K562 (cell line): ENCODE results near the gene FOXN3. TPM values are rescaled to one million over a fixed set of nuclear protein-coding genes. Genes with fewer than 3 reads are reported as not detected.

Experiments
- CAMTA2 ChIP-seq: fragments of 250-450 bp; sonication (Bioruptor Pico); conservative IDR thresholded peaks from 2 replicates; pipeline ENCODE4 v1.5.1; 2022
- ELF4 ChIP-seq: fragments of 450-650 bp; formaldehyde crosslinking; IDR thresholded peaks from 2 replicates; pipeline ENCODE4 v1.4.0; 2022; ENCODE audit warnings: missing genetic modification characterization
- KLF1 ChIP-seq: fragments of 450-650 bp; IDR thresholded peaks from 2 replicates; pipeline ENCODE4 v1.6.1; 2016; ENCODE audit warnings: missing genetic modification characterization, missing compliant biosample characterization
- MAFF ChIP-seq: IDR thresholded peaks from 2 replicates; pipeline ENCODE4 v1.6.1; 2012; ENCODE audit warnings: low read length, improper control_type of control experiment
- MLLT1 ChIP-seq, 2 experiments: fragments of 450-650 bp; IDR thresholded peaks; 2 replicates each; pipeline ENCODE4 v1.6.1; 2016
- ZFP1 ChIP-seq: fragments of 450-650 bp; formaldehyde crosslinking; IDR thresholded peaks from 2 replicates; pipeline ENCODE4 v1.4.0; 2020; ENCODE audit warnings: mild to moderate bottlenecking, mixed read lengths
- ZNF316 ChIP-seq: fragments of 450-650 bp; IDR thresholded peaks from 2 replicates; pipeline ENCODE4 v1.6.1; 2016
- ZNF518B ChIP-seq: fragments of 250-450 bp; sonication (Bioruptor Pico); IDR thresholded peaks from 2 replicates; pipeline ENCODE4 v1.5.0; 2021; ENCODE audit warnings: mild to moderate bottlenecking, moderate library complexity
- ZSCAN32 ChIP-seq: fragments of 450-650 bp; formaldehyde crosslinking; IDR thresholded peaks from 2 replicates; pipeline ENCODE4 v1.4.0; 2020; ENCODE audit warnings: mild to moderate bottlenecking, moderate library complexity
- polyA plus RNA-seq, 8 experiments: library from polyadenylated mRNA; depleted of rRNA in 4 of 8; stranded (reverse) in 5 of 8; unstranded in 3 of 8; fragments of >200 nt; fragmentation: Nextera tagmentation in 2 of 8; fragmentation: Illumina TruSeq in 1 of 8; extraction: Ambion mirVana in 2 of 8; extraction: Trizol in 1 of 8; gene quantifications; 2 replicates each; pipeline versions ENCODE4 v1.2.1 to v1.2.3, GENCODE V29; 2011 to 2014; ENCODE audit warnings: inconsistent platforms in 1 of 8, missing spikeins in 1 of 8
- total RNA-seq, 7 experiments: library from RNA; depleted of rRNA in 6 of 7; stranded (reverse); fragments of >200 nt in 6 of 7; fragmentation: Illumina TruSeq in 2 of 7; extraction: Trizol in 2 of 7; gene quantifications; 2 replicates each; pipeline versions ENCODE4 v1.2.1 to v1.2.3, GENCODE V29; 2011 to 2021; ENCODE audit warnings: low replicate concordance in 1 of 7

Gene FOXN3
- total and polyA plus RNA-seq, 9 of the 15 experiments (the other 6 are each of a cell fraction or from before 2014, with no cell fraction given) = 0.07 to 1.3 (median 0.40) TPM

- TF ChIP-seq ZNF518B (no peak), ZSCAN32 (CRISPR knock-in tag) (no peak), MLLT1 (IDR thresholded peaks at IDR 0.05) (peak in 1 of 2 experiments; percentile 98; a peak in 2 of 4 replicates), CAMTA2 (CRISPR knock-in tag) (no peak), ZFP1 (no peak), ZNF316 (no peak), KLF1 (tag) (no peak), MAFF (no peak), ELF4 (CRISPR knock-in tag) (no peak)
Observed at GRCh38 chr14:89126461-89126860, 290.6 kb downstream of the FOXN3 start (continued).
